K562 (cell line): ENCODE data around the gene EPB42. TPM values are rescaled to one million over a fixed set of nuclear protein-coding genes. Genes with fewer than 3 reads are reported as not detected.

ENCODE experiments used
- ATAC-seq: fragments of 200-7000 bp; cut with Tn5 transposase; 3 replicates; pipeline ENCODE4 v1.9.1; 2020; ENCODE audit warnings: moderate library complexity
- BruUV-seq: library from RNA; stranded (reverse); fragments of 400-500 nt; replicated peaks from 2 replicates; lab custom pipeline; 2021; lab: Mats Ljungman, UMichigan
- CTCF ChIA-PET: fragments of 300-600 bp; formaldehyde crosslinking; extraction: SDS; loops from one replicate; lab custom pipeline; 2021; ENCODE audit warnings: low intra/inter-chr PET ratio; lab: Yijun Ruan, JAX
- POLR2A ChIA-PET: fragments of 300-600, 350-650 bp; sonication (Branson Sonifier 250); formaldehyde crosslinking; extraction: SDS; loops from one replicate; lab custom pipeline; 2021; ENCODE audit warnings: antibody characterized with exemption, inconsistent platforms; lab: Yijun Ruan, JAX
- DNase-seq, 4 experiments: peaks; one replicate each; pipeline versions ENCODE4 v3.0.0 to v3.0.0-alpha.2; 2011 to 2018; ENCODE audit warnings: low spot score in 3 of 4, mixed read lengths in 3 of 4; ENCODE audit errors: extremely low read depth in 1 of 4
- FAIRE-seq: peaks from 2 replicates; lab custom pipeline; 2011; peaks lifted over from hg19 to GRCh38; lab: Jason Lieb, UNC
- H2AFZ ChIP-seq: 2 replicates; pipeline ENCODE4 v1.6.0; 2011; ENCODE audit warnings: low read depth, low read length, control low read depth, inconsistent platforms
- H3K27ac ChIP-seq: fragments of 200-600 bp; 3 replicates; pipeline ENCODE4 v1.8.0; 2011; ENCODE audit warnings: low read depth, mild to moderate bottlenecking, control low read depth, inconsistent platforms, low read length, moderate library complexity, mixed read lengths; ENCODE audit errors: extremely low read depth
- H3K27me3 ChIP-seq, 2 experiments: fragments of 300-600 bp in 1 of 2; 2 replicates in 1 of 2; 3 replicates in 1 of 2; pipeline versions ENCODE4 v1.6.0 to v1.8.0; 2011; ENCODE audit warnings: inconsistent platforms in 2 of 2, low read length in 2 of 2, mild to moderate bottlenecking in 1 of 2, mixed read lengths in 1 of 2, moderate library complexity in 1 of 2; ENCODE audit not compliant: control insufficient read depth in 2 of 2, insufficient read depth in 2 of 2
- H3K36me3 ChIP-seq: fragments of 300-600 bp; 3 replicates; pipeline ENCODE4 v1.8.0; 2011; ENCODE audit warnings: mild to moderate bottlenecking, low read length, inconsistent platforms; ENCODE audit not compliant: control insufficient read depth, insufficient read depth
- H3K4me1 ChIP-seq, 2 experiments: fragments of 200-600 bp in 1 of 2; replicated peaks in 1 of 2; 2 replicates in 1 of 2; 3 replicates in 1 of 2; pipeline versions ENCODE4 v1.5.1 to v1.8.0; 2011; ENCODE audit warnings: inconsistent platforms in 2 of 2, low read length in 2 of 2, mild to moderate bottlenecking in 1 of 2, mixed read lengths in 1 of 2, moderate library complexity in 1 of 2; ENCODE audit not compliant: control insufficient read depth in 2 of 2, insufficient read depth in 2 of 2
- H3K4me2 ChIP-seq: 2 replicates; pipeline ENCODE4 v1.6.1; 2011; ENCODE audit warnings: low read length, control low read depth, inconsistent platforms, mixed read lengths; ENCODE audit not compliant: insufficient read depth
- H3K4me3 ChIP-seq: fragments of 200-600 bp; sonication (generic), shearing (Covaris generic); 2 replicates; pipeline ENCODE4 v1.5.1; 2016; ENCODE audit warnings: control low read depth, inconsistent platforms
- H3K79me2 ChIP-seq: fragments of 200-600 bp; 3 replicates; pipeline ENCODE4 v1.8.0; 2011; ENCODE audit warnings: low read length, inconsistent platforms; ENCODE audit not compliant: control insufficient read depth, insufficient read depth
- H3K9ac ChIP-seq, 2 experiments: 2 replicates each; pipeline versions ENCODE4 v1.6.0 to v1.6.1; 2011; ENCODE audit warnings: low read depth in 2 of 2, low read length in 2 of 2, control low read depth in 1 of 2, inconsistent platforms in 1 of 2, mild to moderate bottlenecking in 1 of 2, mixed read lengths in 1 of 2; ENCODE audit not compliant: insufficient read depth in 1 of 2
- H3K9me1 ChIP-seq: one replicate; pipeline ENCODE4 v1.6.0; 2011; ENCODE audit warnings: inconsistent platforms, mild to moderate bottlenecking, low read length, moderate library complexity; ENCODE audit not compliant: control insufficient read depth, insufficient read depth
- H3K9me3 ChIP-seq: replicated peaks from 2 replicates; pipeline ENCODE4 v1.5.1; 2011; ENCODE audit warnings: low read depth, low read length, inconsistent platforms; ENCODE audit not compliant: control insufficient read depth, insufficient read depth
- H4K20me1 ChIP-seq: replicated peaks from 2 replicates; pipeline ENCODE4 v1.6.1; 2011; ENCODE audit warnings: low read length, inconsistent platforms, mixed read lengths; ENCODE audit not compliant: control insufficient read depth, insufficient read depth
- CGGBP1 ChIP-seq: fragments of 250-450 bp; sonication (Bioruptor Pico); IDR thresholded peaks from 2 replicates; pipeline ENCODE4 v1.9.0; 2021; ENCODE audit warnings: mild to moderate bottlenecking
- CHD1 ChIP-seq: fragments of 200-600 bp; sonication (generic); IDR thresholded peaks from one replicate; pipeline ENCODE4 v1.6.1; 2012; ENCODE audit warnings: mild to moderate bottlenecking, moderate library complexity, low read length, inconsistent platforms
- ETS2 ChIP-seq: IDR thresholded peaks from 2 replicates; pipeline ENCODE4 v1.6.1; 2016; ENCODE audit warnings: borderline replicate concordance, missing genetic modification characterization, mild to moderate bottlenecking, moderate library complexity, missing compliant biosample characterization; ENCODE audit not compliant: poor library complexity, severe bottlenecking
- LEF1 ChIP-seq: fragments of 450-650 bp; IDR thresholded peaks from 2 replicates; pipeline ENCODE4 v1.6.1; 2016; ENCODE audit warnings: mild to moderate bottlenecking
- USF2 ChIP-seq: sonication (generic); formaldehyde crosslinking; IDR thresholded peaks from 2 replicates; pipeline ENCODE4 v1.5.0; 2020; ENCODE audit warnings: missing genetic modification reagents
- ZNF212 ChIP-seq: fragments of 450-650 bp; formaldehyde crosslinking; IDR thresholded peaks from 2 replicates; pipeline ENCODE4 v1.4.0; 2020; ENCODE audit warnings: mild to moderate bottlenecking
- ZNF239 ChIP-seq: fragments of 250-450 bp; sonication (Bioruptor Pico); IDR thresholded peaks from 2 replicates; pipeline ENCODE4 v1.4.0; 2020; ENCODE audit warnings: mild to moderate bottlenecking
- ZNF24 ChIP-seq: fragments of 450-650 bp; IDR thresholded peaks from 2 replicates; pipeline ENCODE4 v1.6.1; 2016
- in situ Hi-C: fragments of 300-500 bp; cut with MboI; formaldehyde crosslinking; loops from 4 replicates; pipeline ENCODE4 v1.15.0; 2018; ENCODE audit warnings: inconsistent platforms, mixed read lengths
- intact Hi-C: fragments of 100-400 bp; cut with micrococcal nuclease; formaldehyde crosslinking; loops from 2 replicates; pipeline ENCODE4 v1.14.2; 2022
- polyA plus RNA-seq, 8 experiments: library from polyadenylated mRNA; depleted of rRNA in 4 of 8; stranded (reverse) in 5 of 8; unstranded in 3 of 8; fragments of >200 nt; fragmentation: Nextera tagmentation in 2 of 8; fragmentation: Illumina TruSeq in 1 of 8; extraction: Ambion mirVana in 2 of 8; extraction: Trizol in 1 of 8; gene quantifications; 2 replicates each; pipeline versions ENCODE4 v1.2.1 to v1.2.3, GENCODE V29; 2011 to 2014; ENCODE audit warnings: inconsistent platforms in 1 of 8, missing spikeins in 1 of 8
- total RNA-seq, 7 experiments: library from RNA; depleted of rRNA in 6 of 7; stranded (reverse); fragments of >200 nt in 6 of 7; fragmentation: Illumina TruSeq in 2 of 7; extraction: Trizol in 2 of 7; gene quantifications; 2 replicates each; pipeline versions ENCODE4 v1.2.1 to v1.2.3, GENCODE V29; 2011 to 2021; ENCODE audit warnings: low replicate concordance in 1 of 7
- TF ChIP-seq, protein P1 (sequence below): fragments of 450-650 bp; formaldehyde crosslinking; IDR thresholded peaks from 2 replicates; pipeline ENCODE4 v1.4.0; 2022; ENCODE audit warnings: mild to moderate bottlenecking, moderate library complexity
- TF ChIP-seq, protein P2 (sequence below), 2 experiments: IDR thresholded peaks; 2 replicates each; pipeline ENCODE4 v1.6.1; 2012; ENCODE audit warnings: improper control_type of control experiment in 2 of 2, low read depth in 2 of 2, low read length in 2 of 2, borderline replicate concordance in 1 of 2
- TF ChIP-seq, protein P3 (sequence below): sonication (generic); formaldehyde crosslinking; IDR thresholded peaks from 2 replicates; pipeline ENCODE4 v1.8.0; 2023; ENCODE audit warnings: mild to moderate bottlenecking, missing genetic modification reagents
- TF ChIP-seq, protein P4 (sequence below): sonication (generic); formaldehyde crosslinking; IDR thresholded peaks from 2 replicates; pipeline ENCODE4 v1.9.0; 2022; ENCODE audit warnings: mild to moderate bottlenecking, missing genetic modification reagents

The EPB42 gene
- total and polyA plus RNA-seq, 9 of the 15 experiments (the other 6 are each of a cell fraction or from before 2014, with no cell fraction given): 0.38 to 2.3 (median 1.4) TPM

GRCh38 chr15:43213466-43213865 is 7.4 kb downstream of the EPB42 start (continued):
- TF ChIP-seq CGGBP1 (CRISPR knock-in tag): no peak
- no peak for TF ChIP-seq LEF1
- TF ChIP-seq, protein P1, sequence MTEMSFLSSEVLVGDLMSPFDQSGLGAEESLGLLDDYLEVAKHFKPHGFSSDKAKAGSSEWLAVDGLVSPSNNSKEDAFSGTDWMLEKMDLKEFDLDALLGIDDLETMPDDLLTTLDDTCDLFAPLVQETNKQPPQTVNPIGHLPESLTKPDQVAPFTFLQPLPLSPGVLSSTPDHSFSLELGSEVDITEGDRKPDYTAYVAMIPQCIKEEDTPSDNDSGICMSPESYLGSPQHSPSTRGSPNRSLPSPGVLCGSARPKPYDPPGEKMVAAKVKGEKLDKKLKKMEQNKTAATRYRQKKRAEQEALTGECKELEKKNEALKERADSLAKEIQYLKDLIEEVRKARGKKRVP (CRISPR knock-in tag): no peak
- TF ChIP-seq, protein P2, sequence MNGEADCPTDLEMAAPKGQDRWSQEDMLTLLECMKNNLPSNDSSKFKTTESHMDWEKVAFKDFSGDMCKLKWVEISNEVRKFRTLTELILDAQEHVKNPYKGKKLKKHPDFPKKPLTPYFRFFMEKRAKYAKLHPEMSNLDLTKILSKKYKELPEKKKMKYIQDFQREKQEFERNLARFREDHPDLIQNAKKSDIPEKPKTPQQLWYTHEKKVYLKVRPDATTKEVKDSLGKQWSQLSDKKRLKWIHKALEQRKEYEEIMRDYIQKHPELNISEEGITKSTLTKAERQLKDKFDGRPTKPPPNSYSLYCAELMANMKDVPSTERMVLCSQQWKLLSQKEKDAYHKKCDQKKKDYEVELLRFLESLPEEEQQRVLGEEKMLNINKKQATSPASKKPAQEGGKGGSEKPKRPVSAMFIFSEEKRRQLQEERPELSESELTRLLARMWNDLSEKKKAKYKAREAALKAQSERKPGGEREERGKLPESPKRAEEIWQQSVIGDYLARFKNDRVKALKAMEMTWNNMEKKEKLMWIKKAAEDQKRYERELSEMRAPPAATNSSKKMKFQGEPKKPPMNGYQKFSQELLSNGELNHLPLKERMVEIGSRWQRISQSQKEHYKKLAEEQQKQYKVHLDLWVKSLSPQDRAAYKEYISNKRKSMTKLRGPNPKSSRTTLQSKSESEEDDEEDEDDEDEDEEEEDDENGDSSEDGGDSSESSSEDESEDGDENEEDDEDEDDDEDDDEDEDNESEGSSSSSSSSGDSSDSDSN (IDR thresholded peaks at IDR 0.05; ENCODE audit: borderline replicate concordance in 1 of 2, low read depth in 2 of 2, low read length in 2 of 2): no peak

DNA sequence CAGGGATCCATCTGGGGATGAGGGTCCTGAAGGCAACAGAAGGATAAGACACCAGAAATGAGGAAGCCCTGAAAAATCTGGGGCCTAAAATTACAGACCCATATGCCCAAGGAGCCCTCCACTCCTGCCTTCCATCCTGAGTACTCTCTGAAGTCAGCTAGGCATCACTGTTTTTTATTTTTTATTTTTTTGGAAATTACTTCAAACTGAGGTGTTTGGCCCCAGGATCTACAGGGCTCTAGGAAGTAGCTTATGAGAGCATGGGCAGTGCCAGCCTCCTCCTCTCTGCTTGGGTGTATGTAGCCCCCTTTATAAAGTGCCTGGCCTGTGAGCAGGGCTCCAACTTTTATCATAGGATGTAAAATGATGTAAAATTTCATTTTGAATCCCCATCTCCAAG is 7.9 kb downstream of the EPB42 start:
- ATAC-seq (no peak), FAIRE-seq (no peak), DNase-seq (no peak)
- Histone ChIP-seq H2AFZ (no peak overlapping the region), H3K4me2 (no peak overlapping the region), H4K20me1 (no peaks in the 10 kb centered on the region), H3K4me1 (peaks cover 0 to 13% of the 10 kb centered on the region in 2 experiments; a peak in 3 of 5 replicates), H3K27ac (no peak overlapping the region), H3K9me1 (no peaks in the 10 kb centered on the region), H3K9ac (no peak overlapping the region), H3K79me2 (no peaks in the 10 kb centered on the region), H3K4me3 (no peak overlapping the region), H3K9me3 (no peaks in the 10 kb centered on the region; the same call in 1 of the 2 replicates), H3K27me3 (peaks cover 0 to under 1% of the 10 kb centered on the region in 2 experiments; a peak in 1 of 5 replicates), H3K36me3 (no peaks in the 10 kb centered on the region)
- no TSS peak for BruUV-seq
- intact Hi-C loops (no loop called here), in situ Hi-C loops (no loop called here)
- POLR2A ChIA-PET: interaction anchor here (0.7 to 2.2 kb wide), 2 partner anchors 12 to 196 kb away, joined by 4 to 10 read pairs; no protein-coding TSS in a partner anchor
- CTCF ChIA-PET: no interaction called here
- TF ChIP-seq USF2 (CRISPR knock-in tag) (no peak), ZNF24 (no peak), ZNF212 (no peak), ZNF239 (CRISPR knock-in tag) (no peak), CHD1 (no peak), ETS2 (tag) (no peak)
- TF ChIP-seq, protein P3, sequence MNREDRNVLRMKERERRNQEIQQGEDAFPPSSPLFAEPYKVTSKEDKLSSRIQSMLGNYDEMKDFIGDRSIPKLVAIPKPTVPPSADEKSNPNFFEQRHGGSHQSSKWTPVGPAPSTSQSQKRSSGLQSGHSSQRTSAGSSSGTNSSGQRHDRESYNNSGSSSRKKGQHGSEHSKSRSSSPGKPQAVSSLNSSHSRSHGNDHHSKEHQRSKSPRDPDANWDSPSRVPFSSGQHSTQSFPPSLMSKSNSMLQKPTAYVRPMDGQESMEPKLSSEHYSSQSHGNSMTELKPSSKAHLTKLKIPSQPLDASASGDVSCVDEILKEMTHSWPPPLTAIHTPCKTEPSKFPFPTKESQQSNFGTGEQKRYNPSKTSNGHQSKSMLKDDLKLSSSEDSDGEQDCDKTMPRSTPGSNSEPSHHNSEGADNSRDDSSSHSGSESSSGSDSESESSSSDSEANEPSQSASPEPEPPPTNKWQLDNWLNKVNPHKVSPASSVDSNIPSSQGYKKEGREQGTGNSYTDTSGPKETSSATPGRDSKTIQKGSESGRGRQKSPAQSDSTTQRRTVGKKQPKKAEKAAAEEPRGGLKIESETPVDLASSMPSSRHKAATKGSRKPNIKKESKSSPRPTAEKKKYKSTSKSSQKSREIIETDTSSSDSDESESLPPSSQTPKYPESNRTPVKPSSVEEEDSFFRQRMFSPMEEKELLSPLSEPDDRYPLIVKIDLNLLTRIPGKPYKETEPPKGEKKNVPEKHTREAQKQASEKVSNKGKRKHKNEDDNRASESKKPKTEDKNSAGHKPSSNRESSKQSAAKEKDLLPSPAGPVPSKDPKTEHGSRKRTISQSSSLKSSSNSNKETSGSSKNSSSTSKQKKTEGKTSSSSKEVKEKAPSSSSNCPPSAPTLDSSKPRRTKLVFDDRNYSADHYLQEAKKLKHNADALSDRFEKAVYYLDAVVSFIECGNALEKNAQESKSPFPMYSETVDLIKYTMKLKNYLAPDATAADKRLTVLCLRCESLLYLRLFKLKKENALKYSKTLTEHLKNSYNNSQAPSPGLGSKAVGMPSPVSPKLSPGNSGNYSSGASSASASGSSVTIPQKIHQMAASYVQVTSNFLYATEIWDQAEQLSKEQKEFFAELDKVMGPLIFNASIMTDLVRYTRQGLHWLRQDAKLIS (CRISPR knock-in tag): no peak
- TF ChIP-seq, protein P4, sequence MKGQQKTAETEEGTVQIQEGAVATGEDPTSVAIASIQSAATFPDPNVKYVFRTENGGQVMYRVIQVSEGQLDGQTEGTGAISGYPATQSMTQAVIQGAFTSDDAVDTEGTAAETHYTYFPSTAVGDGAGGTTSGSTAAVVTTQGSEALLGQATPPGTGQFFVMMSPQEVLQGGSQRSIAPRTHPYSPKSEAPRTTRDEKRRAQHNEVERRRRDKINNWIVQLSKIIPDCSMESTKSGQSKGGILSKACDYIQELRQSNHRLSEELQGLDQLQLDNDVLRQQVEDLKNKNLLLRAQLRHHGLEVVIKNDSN (CRISPR knock-in tag): no peak
